DMS53 (cell line): ENCODE measurements around the gene ATXN1.

Experiments used
- DNase-seq: peaks from one replicate; lab custom pipeline; 2025; lab: John Stamatoyannopoulos, UW

Gene ATXN1

GRCh38 chr6:16533721-16534136 is 227.5 kb downstream of the ATXN1 start:
- peak; percentile 5 for DNase-seq

DNA sequence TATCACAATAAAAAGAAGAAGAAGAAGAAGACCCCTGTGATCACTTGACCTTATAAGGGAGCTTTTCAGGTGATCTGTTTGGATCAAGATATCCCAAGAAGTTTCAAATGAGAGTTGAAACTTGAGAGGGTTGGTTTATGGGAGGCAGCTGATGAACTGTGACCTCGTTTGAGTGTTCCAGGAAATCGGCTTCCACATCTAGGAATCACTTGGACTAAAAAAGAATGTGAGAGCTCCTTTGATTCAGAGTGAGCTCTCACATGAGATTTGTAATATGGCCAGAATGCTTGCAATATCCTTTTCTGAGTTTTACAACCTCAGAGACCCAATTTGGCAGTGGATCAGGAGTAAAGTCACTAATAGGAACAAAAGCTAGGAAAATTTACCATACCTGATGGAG is 228.1 kb downstream of the ATXN1 start:
- no peak for DNase-seq

- no peak for DNase-seq
Measured at GRCh38 chr6:16527691-16528090, 233.6 kb downstream of the ATXN1 start.

DNA sequence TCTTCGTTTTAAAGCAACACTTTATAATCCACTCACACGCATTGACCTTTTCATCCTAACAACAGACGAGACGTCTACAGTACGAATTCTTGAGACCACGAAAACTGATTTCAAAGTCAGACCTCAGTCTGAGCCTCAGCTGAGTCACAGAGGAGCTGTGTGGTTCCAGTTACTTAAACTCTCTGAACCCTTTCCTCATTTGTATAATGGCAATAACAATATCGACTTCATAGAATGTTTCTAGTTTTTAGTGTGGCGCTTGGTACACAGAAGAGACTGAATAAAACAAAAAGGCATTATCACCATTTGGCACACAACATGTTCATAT is 236.9 kb downstream of the ATXN1 start:
- no peak for DNase-seq

- DNase-seq, result no peak
Measured at GRCh38 chr6:16523606-16524379, 237.5 kb downstream of the ATXN1 start.

DNA sequence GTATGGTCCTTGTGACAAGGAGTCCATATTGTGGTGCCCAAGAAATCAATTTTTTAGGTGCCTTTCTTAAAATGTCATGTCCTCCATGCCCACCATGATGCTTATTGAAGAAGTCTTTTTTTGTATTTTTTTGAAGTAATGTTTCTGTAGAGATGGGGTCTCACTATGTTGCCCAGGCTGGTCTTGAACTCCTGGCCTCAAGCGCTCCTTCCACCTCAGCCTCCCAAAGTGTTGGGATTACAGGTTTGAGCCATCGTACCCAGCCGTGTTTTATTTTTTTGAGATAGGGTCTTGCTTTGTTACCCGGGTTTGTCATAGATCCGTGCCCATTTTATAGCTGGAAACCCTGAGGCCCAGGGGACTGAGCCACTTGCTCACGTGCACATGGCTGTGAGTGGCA is 238.3 kb downstream of the ATXN1 start:
- DNase-seq, result no peak

GRCh38 chr6:16521528-16521927 is 239.7 kb downstream of the ATXN1 start:
- DNase-seq, result no peak

GRCh38 chr6:16519265-16520242 is 241.7 kb downstream of the ATXN1 start:
- DNase-seq, result peak; percentile 60

GRCh38 chr6:16518265-16518664 is 243.0 kb downstream of the ATXN1 start:
- DNase-seq, result no peak

GRCh38 chr6:16514249-16514648 is 247.0 kb downstream of the ATXN1 start:
- peak; percentile 48 for DNase-seq

GRCh38 chr6:16512544-16513290 is 248.5 kb downstream of the ATXN1 start:
- no peak for DNase-seq

DNA sequence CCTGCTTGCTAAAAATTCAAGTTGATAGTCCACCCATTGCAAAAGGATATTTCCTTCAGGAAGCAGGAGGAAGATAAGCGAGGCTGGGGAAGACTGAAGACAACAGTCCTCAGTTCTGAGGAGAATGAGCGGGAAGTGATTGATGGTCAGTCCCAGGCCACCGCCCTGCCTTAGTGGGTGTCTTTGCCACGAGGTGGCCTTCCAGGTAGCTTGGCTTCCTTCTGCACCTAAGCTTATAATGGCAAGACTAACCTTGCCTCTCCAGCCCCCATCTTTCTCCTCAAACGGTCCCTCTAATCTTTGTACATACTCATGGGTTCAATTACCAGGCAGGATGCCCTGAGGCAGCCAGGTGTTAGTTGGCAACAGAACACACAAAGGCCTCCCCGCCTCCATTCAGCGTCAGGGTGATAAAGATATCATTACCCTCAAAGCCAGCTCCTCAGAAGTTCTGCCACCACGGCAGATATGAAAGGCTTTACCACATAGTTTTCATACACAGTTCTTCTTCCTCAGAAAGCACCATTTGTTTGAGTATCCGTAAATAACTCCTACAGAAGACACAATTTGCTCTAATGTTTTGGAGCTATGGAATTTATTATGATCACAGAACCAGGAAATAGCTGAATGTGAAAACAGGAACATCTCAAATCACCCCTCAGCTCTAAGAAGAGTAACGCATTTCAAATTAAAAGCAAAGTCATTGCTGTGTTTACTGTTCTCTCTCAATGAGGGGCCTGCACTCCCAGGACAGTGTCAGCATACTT is 249.4 kb downstream of the ATXN1 start:
- DNase-seq, result peak; percentile 8

GRCh38 chr6:16511040-16511660 is 250.1 kb downstream of the ATXN1 start:
- DNase-seq, result peak; percentile 71

DNA sequence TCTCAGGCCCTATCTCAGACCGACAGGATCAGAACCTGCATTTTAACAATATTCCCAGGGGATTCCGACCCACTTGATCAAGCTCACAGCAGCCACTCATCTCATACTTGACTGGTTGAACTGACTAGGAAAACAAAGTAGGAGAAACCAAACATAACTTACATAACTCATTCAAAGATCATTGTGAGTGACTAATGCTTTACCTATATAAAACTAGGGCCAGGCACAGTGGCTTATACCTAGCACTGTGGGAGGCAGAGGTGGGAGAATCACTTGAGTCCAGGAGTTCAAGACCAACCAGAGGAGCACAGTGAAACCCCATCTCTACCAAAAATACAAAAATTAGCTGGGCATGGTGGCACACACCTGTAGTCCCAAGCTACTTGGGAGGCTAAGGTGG is 251.0 kb downstream of the ATXN1 start:
- DNase-seq, result no peak

- no peak for DNase-seq
Measured at GRCh38 chr6:16508959-16509358, 252.3 kb downstream of the ATXN1 start.

- no peak for DNase-seq
Measured at GRCh38 chr6:16505711-16506357, 255.4 kb downstream of the ATXN1 start.

- DNase-seq, result no peak
Measured at GRCh38 chr6:16504609-16505008, 256.7 kb downstream of the ATXN1 start.

GRCh38 chr6:16503970-16504415 is 257.3 kb downstream of the ATXN1 start:
- DNase-seq, result no peak

- DNase-seq, result no peak
Measured at GRCh38 chr6:16503241-16503775, 258.0 kb downstream of the ATXN1 start.

- no peak for DNase-seq
Measured at GRCh38 chr6:16498957-16499356, 262.3 kb downstream of the ATXN1 start.
